Mucosa of rectum (tissue), 2 donors: ENCODE data around the gene MNAT1.

ENCODE experiments used
- H3K27ac ChIP-seq, 2 donors: one replicate each; pipeline ENCODE4 v1.7.0; 2013; ENCODE audit warnings: inconsistent platforms in 2 of 2, low read depth in 2 of 2, low read length in 2 of 2
- H3K27me3 ChIP-seq, 2 donors: one replicate each; pipeline ENCODE4 v1.7.0; 2013; ENCODE audit warnings: low read length in 2 of 2; ENCODE audit not compliant: control insufficient read depth in 2 of 2, insufficient read depth in 2 of 2
- H3K36me3 ChIP-seq, 2 donors: one replicate each; pipeline ENCODE4 v1.7.0; 2013; ENCODE audit warnings: low read length in 2 of 2; ENCODE audit not compliant: control insufficient read depth in 2 of 2, insufficient read depth in 2 of 2
- H3K4me1 ChIP-seq, 2 donors: one replicate each; pipeline ENCODE4 v1.7.0; 2013; ENCODE audit warnings: low read length in 2 of 2, mild to moderate bottlenecking in 1 of 2; ENCODE audit not compliant: control insufficient read depth in 2 of 2, insufficient read depth in 2 of 2
- H3K4me3 ChIP-seq, 2 donors: one replicate each; pipeline ENCODE4 v1.7.0; 2013; ENCODE audit warnings: low read length in 2 of 2
- H3K9ac ChIP-seq, 2 donors: one replicate each; pipeline ENCODE4 v1.7.0; 2013; ENCODE audit warnings: low read length in 2 of 2, low read depth in 1 of 2, mild to moderate bottlenecking in 1 of 2
- H3K9me3 ChIP-seq, 2 donors: one replicate each; pipeline ENCODE4 v1.7.0; 2013; ENCODE audit warnings: low read length in 2 of 2; ENCODE audit not compliant: control insufficient read depth in 2 of 2
- donor health status: healthy.
- donor health status: Normal muscosa, but diverticular disease.

Gene MNAT1

DNA sequence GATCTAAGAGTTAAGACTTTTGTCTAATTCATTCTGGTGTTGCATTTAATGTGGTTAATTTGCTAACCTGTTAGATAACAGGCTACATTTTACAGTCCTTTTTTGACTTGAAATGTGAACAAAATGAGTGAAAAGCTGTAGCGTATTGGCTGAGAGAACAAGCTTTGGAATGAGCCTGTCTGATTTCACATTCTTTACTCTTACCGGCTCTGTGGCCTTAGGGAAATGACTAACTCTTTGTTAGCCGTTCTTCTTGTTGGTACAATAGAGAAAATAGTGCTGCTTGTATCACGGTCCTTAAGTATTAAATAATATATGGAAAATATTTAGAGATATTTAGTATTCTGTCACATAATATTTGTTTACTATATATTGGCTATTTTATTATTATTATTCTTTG is 1.9 kb downstream of the MNAT1 start:
- H3K4me1 ChIP-seq: peaks cover 0 to 3% of the 10 kb centered on the region in 2 donors
- no peaks in the 10 kb centered on the region for H3K9me3 ChIP-seq
- no peak overlapping the region for H3K4me3 ChIP-seq
- H3K27me3 ChIP-seq: no peaks in the 10 kb centered on the region
- no peak overlapping the region for H3K9ac ChIP-seq
- H3K27ac ChIP-seq: no peak overlapping the region
- H3K36me3 ChIP-seq: no peaks in the 10 kb centered on the region

DNA sequence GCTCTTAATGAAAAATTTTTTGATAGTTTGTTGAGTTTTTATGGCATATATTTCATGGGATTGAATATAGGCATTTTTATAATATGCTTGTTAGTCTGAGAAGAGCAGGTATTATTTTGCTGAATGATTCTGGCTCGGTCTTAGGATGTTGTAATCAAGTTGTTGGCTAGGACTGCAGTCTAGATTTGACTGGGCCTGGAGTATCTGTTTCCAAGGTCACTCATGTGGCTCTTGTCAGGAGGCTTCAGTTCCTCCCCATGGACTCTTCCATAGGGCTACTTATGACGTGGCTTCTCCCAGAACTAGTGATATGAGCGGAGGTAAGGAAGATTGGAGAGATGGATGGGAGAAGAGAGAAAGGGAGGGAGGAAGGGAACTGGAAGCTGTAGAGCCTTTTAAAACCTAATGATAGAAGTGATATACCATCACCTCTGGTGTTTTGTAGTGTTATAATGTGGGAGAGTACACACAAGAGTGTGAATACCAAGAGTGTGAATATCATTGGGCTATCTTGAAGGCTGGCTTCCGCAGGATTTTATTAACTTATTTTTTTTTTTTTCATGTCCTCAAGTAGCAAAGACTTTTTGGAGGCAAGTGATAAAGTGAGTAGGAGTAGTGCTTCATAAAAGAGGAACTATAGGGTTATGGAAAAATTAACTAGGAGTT is 4.4 kb downstream of the MNAT1 start:
- no peaks in the 10 kb centered on the region for H3K27me3 ChIP-seq
- no peaks in the 10 kb centered on the region for H3K9me3 ChIP-seq

DNA sequence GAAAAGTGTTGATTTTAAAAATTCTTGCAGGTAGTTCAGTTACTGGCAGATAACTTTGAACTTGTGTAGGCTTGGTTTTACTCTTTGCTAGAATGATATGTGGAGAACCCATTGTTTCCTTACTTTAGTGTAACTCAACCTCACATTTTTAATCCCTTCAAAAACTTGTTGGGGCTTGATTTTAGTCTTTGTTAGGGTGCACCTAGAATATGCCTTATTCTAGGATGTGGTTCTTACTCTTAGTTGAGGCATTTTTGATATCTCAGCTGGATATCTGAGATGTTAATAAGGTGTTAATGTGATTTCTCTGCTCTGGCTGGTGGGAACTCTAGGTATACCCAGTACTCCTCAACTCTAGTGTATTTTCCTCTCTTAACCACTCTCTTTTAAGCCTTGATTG is 10.0 kb downstream of the MNAT1 start:
- Histone ChIP-seq H3K27ac (no peak overlapping the region), H3K4me3 (no peak overlapping the region), H3K36me3 (no peaks in the 10 kb centered on the region), H3K9me3 (no peaks in the 10 kb centered on the region), H3K4me1 (no peaks in the 10 kb centered on the region), H3K9ac (no peak overlapping the region), H3K27me3 (no peaks in the 10 kb centered on the region)

More for the DNA sequence above, 4.4 kb downstream of the MNAT1 start:
- Histone ChIP-seq H3K4me1 (peaks cover 0 to 3% of the 10 kb centered on the region in 2 donors), H3K4me3 (no peak overlapping the region), H3K27ac (no peak overlapping the region), H3K9ac (no peak overlapping the region), H3K36me3 (no peaks in the 10 kb centered on the region)

DNA sequence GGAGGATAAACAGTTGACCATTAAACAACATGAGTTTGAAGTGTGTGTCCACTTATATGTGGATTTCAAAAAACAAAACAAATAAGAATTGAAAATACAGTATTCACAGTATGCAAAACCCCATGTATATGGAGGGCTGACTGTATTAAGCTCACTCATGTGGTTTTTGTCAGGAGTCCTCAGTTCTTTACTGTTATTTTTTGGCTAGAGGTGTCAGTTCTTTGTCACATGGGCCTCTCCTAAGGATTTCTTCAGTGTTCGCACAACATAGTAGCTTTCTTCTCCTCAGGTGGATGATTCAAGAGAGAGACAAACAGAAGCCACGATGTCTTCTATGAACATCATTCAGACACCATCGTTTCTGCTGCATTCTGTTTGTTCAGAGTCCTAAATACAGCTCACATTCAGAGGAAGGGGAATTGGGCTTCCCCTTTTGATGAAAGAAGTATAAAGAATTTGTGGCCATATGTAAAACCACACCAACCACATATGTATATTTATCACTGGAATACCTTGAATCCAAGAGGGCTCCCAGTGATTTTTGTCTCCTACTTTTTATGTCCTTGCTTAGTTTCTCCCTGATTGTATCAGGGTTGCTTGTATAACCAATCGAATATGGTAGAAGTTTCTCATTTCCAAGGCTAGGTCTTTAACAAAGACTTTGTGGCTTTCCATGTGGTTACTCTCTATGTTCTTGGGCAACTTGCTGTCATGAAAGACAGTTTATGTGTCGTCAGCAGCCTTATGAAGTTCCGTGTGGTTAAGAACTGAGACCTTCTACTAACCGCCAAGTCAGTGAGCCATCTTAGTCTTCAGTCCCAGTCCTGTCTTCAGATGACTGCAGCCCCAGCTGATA is 18.9 kb downstream of the MNAT1 start:
- no peaks in the 10 kb centered on the region for H3K4me1 ChIP-seq
- H3K4me3 ChIP-seq: no peak overlapping the region
- H3K9ac ChIP-seq: no peak overlapping the region
- no peaks in the 10 kb centered on the region for H3K9me3 ChIP-seq
- no peak overlapping the region for H3K27ac ChIP-seq
- no peaks in the 10 kb centered on the region for H3K27me3 ChIP-seq
- no peaks in the 10 kb centered on the region for H3K36me3 ChIP-seq

DNA sequence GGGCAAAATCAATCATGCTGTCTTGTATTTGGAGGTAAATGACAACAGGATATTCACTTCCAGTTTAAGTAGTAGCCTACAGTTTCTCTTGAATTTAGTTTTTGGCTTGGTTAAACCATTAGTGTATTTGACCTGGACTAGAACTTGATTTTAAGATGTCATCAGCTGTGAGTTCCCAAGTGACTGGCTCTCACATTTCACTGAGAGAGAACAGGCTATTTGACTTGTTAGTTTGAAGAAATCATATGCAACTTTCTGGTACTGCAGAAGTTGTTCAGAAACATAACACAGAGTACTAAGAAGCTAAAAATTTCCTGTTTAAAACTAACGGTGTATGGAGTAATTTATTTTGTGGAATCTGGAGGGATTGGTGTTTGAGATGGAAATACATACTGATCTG is 22.3 kb downstream of the MNAT1 start:
- no peak overlapping the region for H3K27ac ChIP-seq
- H3K36me3 ChIP-seq: no peaks in the 10 kb centered on the region
- H3K4me3 ChIP-seq: no peak overlapping the region
- H3K27me3 ChIP-seq: no peaks in the 10 kb centered on the region
- H3K9ac ChIP-seq: no peak overlapping the region
- no peaks in the 10 kb centered on the region for H3K4me1 ChIP-seq
- no peaks in the 10 kb centered on the region for H3K9me3 ChIP-seq

DNA sequence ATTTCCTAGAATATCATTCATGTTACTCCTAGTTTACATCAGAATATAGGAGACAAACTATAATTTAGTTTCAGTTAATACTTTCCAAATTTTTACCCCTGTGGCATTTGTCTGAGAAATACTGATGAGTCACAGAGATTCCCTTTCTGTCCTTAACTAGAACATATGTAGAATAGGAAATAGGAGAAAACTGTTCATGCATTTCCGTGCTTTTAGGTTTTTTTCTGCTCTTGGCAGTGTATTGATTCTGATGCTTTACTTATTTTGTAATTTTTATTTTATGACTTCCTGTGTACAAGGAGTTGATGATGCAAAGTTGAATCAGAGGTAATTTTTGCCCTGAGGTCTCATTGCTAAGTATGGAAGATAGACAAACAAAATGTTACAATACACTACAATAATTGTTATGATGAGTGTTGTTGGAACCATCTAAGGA is 23.0 kb downstream of the MNAT1 start:
- H3K4me1 ChIP-seq: no peaks in the 10 kb centered on the region
- no peak overlapping the region for H3K4me3 ChIP-seq
- H3K27me3 ChIP-seq: no peaks in the 10 kb centered on the region
- no peak overlapping the region for H3K27ac ChIP-seq
- H3K36me3 ChIP-seq: no peaks in the 10 kb centered on the region
- no peaks in the 10 kb centered on the region for H3K9me3 ChIP-seq
- no peak overlapping the region for H3K9ac ChIP-seq

DNA sequence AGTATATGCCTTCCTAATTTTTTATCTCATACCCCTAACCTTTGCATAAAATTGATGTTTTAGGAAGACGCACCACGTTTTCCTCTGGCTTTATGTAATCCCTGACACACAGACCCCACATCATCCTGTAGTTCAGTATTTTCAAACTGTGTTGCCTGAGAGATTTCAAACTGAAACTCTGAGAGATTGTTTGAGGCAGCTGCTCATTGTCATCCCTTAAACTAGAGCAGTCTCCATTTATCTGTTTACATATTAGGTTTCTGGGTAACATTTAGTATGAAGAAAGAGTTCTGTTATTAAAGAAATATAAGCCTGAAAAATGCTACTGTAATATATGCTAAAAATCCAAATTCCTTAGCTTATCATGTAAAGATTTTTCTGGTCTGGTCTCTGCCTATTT is 24.3 kb downstream of the MNAT1 start:
- H3K4me3 ChIP-seq: no peak overlapping the region
- no peaks in the 10 kb centered on the region for H3K27me3 ChIP-seq
- H3K4me1 ChIP-seq: no peaks in the 10 kb centered on the region
- H3K27ac ChIP-seq: no peak overlapping the region
- H3K9me3 ChIP-seq: no peaks in the 10 kb centered on the region
- H3K9ac ChIP-seq: no peak overlapping the region
- H3K36me3 ChIP-seq: no peaks in the 10 kb centered on the region

DNA sequence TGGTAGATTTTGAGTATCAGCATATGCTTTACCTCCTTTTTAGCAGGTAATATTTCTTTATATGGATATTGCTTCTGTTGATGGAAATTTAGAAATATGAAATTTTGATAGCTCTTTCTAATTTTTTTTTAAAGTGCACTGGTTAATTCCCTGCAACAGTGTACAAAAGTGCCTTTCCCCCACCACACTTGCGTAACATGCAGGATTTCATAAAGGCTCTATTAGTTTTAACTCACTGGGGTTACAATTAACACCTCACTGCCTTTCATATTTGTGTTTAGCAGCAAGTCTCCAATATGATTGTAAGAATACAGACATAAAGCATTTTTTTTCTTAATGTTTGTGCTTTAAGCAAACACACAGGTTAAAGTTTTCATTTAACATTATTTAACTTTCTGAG is 25.6 kb downstream of the MNAT1 start:
- Histone ChIP-seq H3K27ac (no peak overlapping the region), H3K4me3 (no peak overlapping the region), H3K27me3 (no peaks in the 10 kb centered on the region), H3K36me3 (no peaks in the 10 kb centered on the region), H3K4me1 (no peaks in the 10 kb centered on the region), H3K9me3 (no peaks in the 10 kb centered on the region), H3K9ac (no peak overlapping the region)

DNA sequence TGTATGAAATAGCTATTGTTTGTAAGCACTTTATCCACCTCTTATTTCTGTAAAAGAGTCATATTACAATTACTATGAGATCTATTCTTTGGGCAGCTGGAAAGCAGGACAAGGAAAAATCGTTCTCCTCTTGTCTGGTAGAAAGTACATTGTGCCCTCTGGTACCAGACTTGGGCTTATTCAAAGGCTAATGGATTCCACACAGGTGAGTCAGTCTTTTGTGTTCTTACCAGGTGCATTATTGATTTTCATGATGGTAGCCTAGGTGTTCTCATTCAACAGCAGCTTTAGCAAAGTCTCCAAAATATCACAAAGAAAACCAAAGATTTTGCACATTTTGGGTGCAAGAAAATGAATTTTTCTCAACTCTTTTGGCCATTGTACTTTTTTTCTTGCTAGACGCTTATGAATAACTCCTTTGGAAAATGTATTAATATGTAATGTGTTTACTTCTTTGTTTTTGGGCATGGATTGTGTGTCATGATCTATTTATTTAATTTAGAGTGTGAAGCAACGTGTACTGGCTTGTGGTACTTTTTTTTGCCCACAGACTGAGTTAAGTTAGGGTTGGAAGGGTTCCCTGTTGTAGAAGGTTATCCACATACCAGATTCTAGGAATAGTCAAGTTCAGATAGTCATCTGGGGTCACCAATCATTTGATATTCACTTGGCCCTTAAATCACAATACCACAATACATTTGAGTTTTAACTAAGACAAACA is 26.2 kb downstream of the MNAT1 start:
- H3K27ac ChIP-seq: no peak overlapping the region
- H3K9me3 ChIP-seq: no peaks in the 10 kb centered on the region
- H3K36me3 ChIP-seq: no peaks in the 10 kb centered on the region
- H3K4me3 ChIP-seq: no peak overlapping the region
- H3K4me1 ChIP-seq: no peaks in the 10 kb centered on the region
- H3K27me3 ChIP-seq: no peaks in the 10 kb centered on the region
- H3K9ac ChIP-seq: no peak overlapping the region

DNA sequence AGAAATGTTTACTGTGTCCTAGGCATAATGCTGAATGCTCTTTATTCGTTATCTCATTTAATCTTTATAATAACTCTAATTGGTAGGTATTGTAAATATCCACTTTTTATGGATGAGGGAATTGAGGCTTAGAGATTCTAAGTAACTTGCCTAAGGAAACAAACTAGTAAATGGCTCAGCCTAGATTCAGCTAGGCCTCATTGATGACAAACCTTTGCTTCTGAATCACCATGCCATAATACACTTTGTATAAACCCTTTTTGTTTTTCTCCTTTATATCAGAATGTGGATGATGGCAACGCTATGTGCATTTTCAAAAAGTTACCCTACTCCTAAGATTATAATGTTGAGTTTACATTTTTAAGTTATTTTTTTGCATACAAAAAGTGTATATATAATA is 34.0 kb downstream of the MNAT1 start:
- no peak overlapping the region for H3K9ac ChIP-seq
- H3K36me3 ChIP-seq: no peaks in the 10 kb centered on the region
- no peaks in the 10 kb centered on the region for H3K4me1 ChIP-seq
- no peaks in the 10 kb centered on the region for H3K9me3 ChIP-seq
- no peak overlapping the region for H3K4me3 ChIP-seq
- no peaks in the 10 kb centered on the region for H3K27me3 ChIP-seq
- no peak overlapping the region for H3K27ac ChIP-seq
